Measurements from ENCODE around the gene MOV10.

MOV10 gene

GRCh38 chr1:112674986-112675727 is 698 bp downstream of the MOV10 start:
- DNase-seq, result peak; percentile 59

- DNase-seq, result no peak
Observed at GRCh38 chr1:112675728-112676381, 1.4 kb downstream of the MOV10 start.

- no peak for DNase-seq
Observed at GRCh38 chr1:112676543-112676942, 2.1 kb downstream of the MOV10 start.

- DNase-seq, result no peak
Observed at GRCh38 chr1:112677501-112677900, 3.0 kb downstream of the MOV10 start.

- no peak for DNase-seq
Observed at GRCh38 chr1:112678605-112679004, 4.1 kb downstream of the MOV10 start.

GRCh38 chr1:112685913-112686312 is 11.5 kb downstream of the MOV10 start:
- no peak for DNase-seq

GRCh38 chr1:112686417-112686816 is 12.0 kb downstream of the MOV10 start:
- no peak for DNase-seq

GRCh38 chr1:112686835-112687234 is 12.4 kb downstream of the MOV10 start:
- DNase-seq, result no peak

GRCh38 chr1:112687361-112687760 is 12.9 kb downstream of the MOV10 start:
- no peak for DNase-seq

GRCh38 chr1:112687785-112688496 is 13.5 kb downstream of the MOV10 start:
- no peak for DNase-seq

- DNase-seq, result no peak
Observed at GRCh38 chr1:112688781-112689193, 14.3 kb downstream of the MOV10 start.

GRCh38 chr1:112689196-112689841 is 14.9 kb downstream of the MOV10 start:
- DNase-seq, result no peak

GRCh38 chr1:112689842-112690237 is 15.4 kb downstream of the MOV10 start:
- no peak for DNase-seq

GRCh38 chr1:112692681-112693080 is 18.2 kb downstream of the MOV10 start:
- DNase-seq, result no peak

- no peak for DNase-seq
Observed at GRCh38 chr1:112693821-112694220, 19.4 kb downstream of the MOV10 start.

- no peak for DNase-seq
Observed at GRCh38 chr1:112694363-112694929, 20.0 kb downstream of the MOV10 start.

- no peak for DNase-seq
Observed at GRCh38 chr1:112695276-112695675, 20.8 kb downstream of the MOV10 start.

GRCh38 chr1:112696578-112697314 is 22.3 kb downstream of the MOV10 start:
- no peak for DNase-seq

GRCh38 chr1:112697781-112698201 is 23.3 kb downstream of the MOV10 start:
- DNase-seq, result no peak

- peak; percentile 69 for DNase-seq
Observed at GRCh38 chr1:112698366-112699310, 24.2 kb downstream of the MOV10 start.
